Activated CD4-positive, CD25-positive, alpha-beta regulatory T cell treated with anti-CD3 and anti-CD28 coated beads, Interleukin-2, amount 50 U/mL, for 16 hours (primary cell): ENCODE measurements around the gene TOP3B.

Experiments used
- DNase-seq: peaks from one replicate; pipeline ENCODE4 v3.0.0-alpha.2; 2020; ENCODE audit warnings: low read depth, low spot score

The TOP3B gene

DNA sequence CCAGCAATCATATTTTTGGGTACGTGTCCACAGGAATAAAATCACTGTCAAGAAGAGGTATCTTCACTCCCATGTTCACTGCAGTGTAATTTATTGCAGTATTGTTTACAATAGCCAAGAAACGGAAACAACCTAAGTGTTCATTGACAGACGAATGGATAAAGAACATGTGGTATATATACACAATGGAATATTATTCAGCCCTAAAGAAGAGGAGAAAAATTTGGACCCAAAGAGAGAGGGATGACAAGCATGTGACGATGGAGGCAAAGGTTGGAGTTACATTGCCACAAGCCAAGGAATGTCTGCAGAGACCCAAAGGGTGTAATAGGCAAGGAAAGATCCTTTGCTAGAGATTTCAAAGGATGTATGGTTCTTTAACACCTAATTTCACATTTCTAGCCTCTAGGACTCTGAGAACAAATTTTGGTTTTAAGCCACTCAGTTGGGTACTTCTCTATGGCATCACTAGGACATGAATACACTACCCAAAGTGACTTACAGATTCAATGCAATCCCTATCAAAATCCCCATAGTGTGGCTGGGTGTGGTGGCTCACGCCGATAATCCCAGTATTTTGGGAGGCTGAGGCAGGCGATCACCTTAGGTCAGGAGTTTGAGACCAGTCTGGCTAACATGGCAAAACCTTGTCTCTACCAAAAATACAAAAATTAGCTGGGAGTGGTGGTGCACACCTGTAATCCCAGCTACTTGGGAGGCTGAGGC lies 31.1 kb upstream of the TOP3B start:
- no peak for DNase-seq

DNA sequence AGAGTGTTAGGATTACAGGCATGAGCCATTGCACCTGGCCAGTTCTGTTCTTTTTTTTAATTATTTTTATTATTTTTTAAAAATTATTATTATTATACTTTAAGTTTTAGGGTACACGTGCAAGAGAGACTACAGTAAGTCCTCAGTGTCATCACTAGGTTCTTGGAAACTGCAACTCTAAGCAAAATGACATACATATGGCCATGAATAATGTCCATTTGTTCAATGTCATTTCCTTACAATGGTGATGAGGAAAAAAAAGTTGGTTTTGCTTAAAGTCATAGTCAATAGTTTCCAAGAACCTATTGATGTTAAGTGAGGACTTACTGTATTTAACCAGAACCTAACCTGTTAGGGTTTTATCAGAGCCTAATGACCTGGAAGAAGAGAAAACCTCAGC lies 29.4 kb upstream of the TOP3B start:
- DNase-seq: no peak

DNA sequence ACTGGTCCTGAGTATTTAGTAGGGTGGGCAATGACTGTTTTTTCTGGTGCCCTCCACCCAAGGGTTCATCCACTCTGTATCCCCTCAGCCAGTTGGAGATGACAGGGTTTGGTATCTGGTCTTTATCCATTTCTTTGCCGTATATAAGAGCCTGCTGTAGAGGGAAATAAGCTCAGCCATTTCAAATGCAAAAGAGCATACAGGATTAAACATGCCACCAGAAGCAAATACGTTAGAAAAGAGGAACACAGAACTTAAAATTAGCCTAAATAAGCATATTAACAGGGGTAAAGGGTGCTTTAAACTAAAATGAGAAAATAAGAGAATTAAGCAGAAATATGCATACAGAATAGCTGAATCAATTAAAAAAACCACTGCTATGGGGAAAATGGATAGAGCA lies 27.8 kb upstream of the TOP3B start:
- DNase-seq: no peak

DNA sequence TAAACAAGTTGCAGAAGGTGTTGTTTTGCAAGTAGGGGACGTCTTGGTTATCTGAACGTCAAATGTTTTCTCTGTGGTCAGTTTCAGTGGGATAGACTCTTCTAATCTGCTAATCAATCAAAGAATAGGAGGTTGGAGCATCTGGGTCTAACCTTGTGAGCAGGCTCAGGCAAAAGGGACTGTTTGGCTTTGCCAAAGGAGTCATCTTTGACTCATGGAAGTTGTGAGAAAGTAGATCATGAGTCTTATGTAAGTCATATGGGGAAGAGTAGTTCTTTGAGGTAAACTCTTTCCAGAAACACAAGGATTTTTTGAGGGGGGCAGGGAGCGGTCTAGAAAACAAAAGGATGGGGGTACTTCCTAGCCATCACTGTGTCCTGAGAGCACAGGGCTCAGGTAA lies 27.1 kb upstream of the TOP3B start:
- no peak for DNase-seq

DNA sequence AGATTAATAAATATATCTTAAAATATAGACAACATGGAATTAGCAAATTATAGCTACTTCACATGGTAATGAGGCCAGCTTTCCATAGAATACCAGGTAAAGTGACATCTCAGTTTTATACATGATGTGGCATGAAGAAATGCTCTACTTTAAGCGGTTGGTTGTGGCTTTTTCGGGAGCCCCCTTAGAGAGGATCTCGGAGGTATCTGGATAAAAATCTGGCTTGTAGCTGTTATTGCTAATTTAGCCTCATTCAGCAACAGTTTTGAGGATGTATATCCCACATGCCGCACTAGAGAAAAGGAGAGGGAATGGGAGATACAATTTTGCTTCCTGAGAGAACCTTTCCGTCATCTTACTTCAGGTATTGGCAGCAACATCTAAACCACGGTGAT lies 24.0 kb upstream of the TOP3B start:
- DNase-seq: no peak

DNA sequence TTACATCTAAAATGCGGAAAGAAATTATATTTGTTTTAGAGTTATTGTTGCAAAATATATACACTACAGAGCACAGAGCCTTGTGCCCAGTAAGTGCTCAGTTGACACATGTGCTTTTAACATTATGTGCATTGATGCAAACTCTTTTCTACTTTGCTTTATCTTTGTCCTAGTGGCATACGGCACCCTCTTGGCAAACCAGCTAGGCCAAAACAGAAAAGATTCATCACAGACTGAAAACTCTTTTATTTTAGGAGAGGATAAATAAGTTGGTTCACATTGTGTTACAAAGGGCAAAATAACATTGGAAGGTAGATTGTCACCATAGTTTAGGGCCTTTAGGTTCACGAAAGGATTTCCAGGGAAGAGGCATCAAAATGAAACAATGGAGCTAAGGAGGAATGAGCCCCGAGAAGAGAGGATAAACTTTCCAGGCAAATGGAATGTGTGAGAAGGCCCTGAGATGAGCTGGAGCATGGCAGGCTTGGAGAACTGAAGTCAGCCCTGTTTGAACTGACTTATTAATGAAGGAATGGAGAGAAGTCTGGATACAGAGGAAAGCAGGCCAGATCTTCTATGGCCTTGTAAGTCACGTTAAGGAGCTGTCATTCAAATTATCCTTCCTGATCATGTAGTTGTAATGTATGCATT lies 23.5 kb upstream of the TOP3B start:
- DNase-seq: no peak

DNA sequence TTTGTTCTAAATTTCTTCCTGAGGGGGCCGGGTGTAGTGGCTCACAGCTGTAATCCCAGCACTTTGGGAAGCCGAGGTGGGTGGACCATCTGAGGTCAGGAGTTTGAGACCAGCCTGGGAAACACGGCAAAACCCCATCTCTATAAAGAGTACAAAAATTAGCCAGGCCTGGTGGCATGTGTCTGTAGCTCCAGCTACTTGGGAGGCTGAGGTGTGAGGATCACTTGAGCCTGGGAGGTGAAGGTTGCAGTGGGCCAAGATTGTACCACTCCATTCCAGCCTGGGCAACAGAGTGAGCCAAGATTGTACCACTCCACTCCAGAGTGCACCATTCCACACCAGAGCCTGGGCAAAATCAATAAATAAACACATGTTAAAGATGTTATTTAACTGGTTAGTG lies 20.6 kb upstream of the TOP3B start:
- no peak for DNase-seq

DNA sequence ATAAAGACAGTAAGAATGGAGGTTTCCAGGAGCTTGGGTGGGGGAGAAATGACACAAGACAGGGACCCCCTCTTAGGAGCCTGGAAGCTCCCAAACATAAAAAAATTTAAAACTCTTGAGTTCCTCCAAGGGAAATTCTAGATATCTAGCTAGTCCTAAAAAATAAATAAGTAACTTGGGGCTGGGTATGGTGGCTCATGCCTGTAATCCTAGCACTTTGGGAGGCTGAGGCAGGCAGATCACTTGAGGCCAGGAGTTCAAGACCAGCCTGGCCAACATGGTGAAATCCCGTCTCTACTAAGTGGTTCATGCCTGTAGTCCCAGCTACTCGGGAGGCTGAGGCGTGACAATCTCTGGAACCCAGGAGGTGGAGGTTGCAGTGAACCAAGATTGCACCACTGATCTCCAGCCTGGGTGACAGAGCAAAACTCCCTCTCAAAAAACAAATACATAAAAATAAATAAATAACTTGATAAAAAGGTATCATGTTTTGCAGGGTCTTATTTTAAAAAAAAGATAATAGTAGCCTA lies 20.0 kb upstream of the TOP3B start:
- no peak for DNase-seq

DNA sequence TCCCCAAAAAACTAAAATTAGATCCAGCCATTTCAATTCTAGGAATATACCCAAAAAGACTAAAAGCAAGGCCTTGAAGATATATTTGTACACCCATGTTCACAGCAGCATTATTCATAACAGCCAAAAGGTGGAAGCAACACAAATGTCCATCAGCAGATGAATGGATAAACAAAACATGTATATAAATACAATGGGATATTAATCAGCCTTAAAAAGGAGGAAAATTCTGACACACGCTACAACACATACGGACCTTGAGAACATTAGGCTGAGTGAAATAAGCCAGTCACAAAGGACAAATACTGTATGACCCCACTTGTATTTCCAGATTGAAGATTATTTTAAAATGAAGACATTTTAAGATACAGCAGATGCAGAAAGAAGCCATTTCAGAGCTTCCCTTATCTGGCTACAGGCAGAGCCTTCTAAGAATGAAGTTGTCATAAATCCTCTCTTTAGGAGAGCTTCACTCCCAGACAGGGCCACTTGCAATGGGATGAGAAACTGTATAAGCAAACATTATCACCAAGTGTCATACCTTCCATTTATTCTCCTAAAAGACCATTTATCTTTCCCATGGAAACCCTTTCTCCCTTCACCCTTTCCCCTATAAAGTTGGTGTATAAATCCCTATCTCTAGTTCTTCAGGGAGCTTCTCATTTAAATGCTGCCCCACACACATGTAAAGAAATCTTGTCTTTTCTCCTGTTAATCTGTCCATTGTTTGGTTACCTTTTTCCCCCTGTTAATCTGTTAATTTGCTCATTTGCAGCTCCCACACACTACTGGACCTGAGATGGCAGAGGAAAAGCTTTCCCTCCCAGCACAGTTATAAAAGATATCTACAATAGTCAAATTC lies 19.3 kb upstream of the TOP3B start:
- no peak for DNase-seq

DNA sequence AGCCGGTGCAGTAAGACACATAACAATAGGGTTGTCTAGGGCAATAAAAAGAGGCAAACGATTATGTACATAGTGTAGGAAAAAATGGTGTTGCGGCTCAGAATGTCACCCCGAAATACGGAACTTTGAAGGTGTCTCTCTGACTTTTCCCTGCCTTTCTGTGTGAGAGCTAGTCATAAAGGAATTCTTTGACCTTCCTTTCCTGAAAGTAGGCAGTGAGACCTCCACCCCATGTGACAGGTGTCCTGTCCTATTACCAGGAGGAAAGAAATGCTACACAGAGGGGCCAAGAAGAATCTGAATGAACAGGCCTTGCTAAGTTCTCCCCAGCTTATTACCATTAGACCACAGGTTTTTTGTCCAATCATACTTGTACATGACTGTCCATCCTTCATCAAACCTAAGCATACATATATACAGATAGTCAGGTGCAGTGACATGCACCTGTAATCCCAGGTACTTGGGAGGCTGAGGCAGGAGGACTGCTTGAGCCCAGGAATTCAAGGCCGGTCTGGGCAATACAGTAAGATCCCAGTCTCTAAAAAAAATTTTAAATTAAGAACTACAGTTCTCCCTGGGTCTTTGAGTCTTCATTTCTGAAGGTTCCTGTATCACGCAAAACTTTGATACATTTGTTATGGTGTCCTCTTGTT lies 16.1 kb upstream of the TOP3B start:
- DNase-seq: no peak

DNA sequence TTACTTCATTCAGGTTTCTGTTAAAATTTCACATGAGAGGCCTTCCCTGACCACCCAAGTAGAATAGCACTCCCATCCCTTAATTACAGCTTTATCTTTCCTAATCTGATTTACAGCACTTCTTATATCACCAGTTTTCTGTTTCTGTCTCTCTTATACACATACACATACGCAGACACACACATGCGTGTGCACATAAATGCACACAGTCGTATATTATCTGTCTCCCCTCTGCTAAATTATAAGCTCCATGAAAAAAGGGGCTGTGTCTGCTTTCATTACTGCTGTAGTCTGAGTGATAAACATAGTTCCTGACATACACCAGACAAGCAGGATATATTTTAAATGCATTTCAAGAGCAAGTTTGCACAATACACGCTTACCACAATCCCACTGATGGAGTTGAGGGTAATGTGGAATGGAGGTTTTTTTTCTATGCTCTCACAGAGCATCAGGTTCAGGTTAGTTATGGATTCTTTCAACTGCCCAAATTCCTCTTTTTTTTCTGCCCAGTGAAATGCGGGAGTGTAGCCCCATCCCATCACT lies 13.7 kb upstream of the TOP3B start:
- DNase-seq: no peak

DNA sequence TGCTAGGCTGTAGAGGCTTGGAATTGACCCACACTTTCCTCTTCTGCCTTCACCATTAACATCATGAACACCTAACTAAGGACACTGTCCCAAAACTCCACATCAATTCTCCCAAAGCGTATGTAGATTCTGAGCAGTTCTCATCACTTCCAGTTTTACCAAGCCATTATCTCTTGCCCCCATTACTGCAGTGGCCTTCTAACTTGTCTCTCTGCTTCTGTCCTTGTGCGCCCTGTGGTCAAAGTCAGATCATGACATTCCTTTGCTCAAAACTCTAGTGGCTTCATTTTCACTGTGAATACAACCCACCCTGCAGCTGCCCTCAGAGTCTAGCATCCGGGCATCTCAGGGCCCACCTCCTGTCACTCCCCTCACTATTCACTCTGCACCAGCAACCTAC lies 13.1 kb upstream of the TOP3B start:
- DNase-seq: no peak

DNA sequence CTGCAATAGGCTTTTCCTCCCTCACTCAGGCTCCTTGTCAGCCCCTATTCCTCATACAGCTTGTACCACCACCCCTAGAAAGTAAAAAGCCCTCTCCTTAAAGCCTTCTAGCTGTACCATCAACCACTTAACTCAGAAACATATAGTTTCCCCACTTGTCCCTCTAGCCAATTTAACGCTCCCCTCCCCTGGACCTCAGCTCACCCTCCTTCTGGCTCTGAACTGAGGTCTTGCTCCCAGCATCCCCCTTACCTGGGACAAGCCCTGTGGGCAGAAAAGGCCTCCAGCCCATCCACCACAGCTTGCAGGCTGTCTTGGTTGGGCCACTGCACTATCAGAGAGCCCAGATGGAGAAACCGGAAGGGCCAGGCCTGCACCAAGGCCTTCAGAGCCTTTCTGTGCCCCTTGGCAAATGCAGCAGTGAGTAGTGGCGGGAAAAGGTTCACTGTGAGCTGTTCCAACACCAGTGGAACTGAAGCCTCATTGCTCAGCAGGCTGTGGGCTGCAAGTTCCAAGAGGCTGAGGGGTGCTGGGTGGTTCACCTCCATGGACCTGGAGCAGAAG lies 12.4 kb upstream of the TOP3B start:
- no peak for DNase-seq

DNA sequence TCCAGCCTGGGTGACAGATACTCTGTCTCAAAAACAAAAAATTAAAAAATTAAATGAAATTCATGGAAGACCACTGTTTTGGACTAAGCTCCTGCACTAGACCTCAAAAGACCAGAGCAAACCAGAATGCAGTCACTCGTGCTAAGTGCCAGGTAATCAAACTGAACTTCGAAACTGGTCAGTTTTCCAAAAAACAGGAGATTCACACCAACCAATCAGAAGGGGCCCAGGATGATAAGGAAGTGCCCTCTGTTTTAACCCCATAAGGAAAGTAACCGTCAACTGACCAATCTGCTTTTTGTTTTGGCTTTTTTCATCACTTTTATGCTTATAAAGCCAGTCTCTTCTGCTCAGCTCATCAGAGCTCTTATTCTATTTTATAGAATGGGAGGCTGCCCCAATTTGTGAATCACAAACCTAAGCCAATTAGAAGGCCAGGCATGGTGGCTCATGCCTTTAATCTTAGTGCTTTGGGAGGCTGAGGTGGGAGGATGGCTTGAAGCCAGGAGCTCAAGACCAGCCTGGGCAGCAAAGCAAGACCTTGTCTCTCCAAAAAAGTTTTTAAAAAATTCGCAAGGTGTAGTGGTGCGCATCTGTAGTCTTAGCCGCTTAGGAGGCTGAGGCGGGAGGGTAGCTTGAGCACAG lies 10.1 kb upstream of the TOP3B start:
- DNase-seq: no peak

DNA sequence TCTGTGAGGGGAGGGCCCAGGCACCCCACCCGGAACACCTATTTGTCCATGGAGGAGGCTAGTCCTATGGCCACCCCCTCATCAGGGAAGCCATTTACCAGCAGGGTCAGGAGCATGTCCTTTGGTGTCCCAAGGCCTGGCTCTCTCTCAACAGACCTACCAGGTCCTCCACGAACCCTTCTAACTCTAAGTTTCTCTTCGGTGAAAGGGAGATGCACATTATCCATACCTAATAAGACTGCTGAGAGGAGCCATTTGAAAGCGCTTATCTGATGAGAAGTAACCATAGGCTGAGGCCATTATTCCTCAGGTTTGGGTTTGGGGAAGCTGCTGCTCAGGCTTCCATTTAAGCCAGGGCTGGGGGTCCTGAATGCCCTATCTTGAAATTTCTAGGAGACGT lies 9.2 kb upstream of the TOP3B start:
- DNase-seq: no peak

DNA sequence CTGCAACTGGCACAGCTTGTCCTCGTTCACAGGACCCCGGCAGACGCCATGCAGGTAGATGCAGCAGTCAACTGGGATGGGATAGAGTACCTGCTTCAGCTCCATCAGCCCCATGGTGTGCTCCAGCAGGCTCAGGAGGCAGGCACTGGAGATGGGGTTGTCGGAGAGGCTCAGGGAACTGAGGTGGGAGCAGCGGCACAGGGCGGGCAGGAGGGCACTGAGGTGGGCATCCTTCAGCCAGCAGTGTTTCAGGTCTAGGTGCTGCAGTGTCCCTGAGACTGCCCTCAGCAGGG lies 8.7 kb upstream of the TOP3B start:
- no peak for DNase-seq

DNA sequence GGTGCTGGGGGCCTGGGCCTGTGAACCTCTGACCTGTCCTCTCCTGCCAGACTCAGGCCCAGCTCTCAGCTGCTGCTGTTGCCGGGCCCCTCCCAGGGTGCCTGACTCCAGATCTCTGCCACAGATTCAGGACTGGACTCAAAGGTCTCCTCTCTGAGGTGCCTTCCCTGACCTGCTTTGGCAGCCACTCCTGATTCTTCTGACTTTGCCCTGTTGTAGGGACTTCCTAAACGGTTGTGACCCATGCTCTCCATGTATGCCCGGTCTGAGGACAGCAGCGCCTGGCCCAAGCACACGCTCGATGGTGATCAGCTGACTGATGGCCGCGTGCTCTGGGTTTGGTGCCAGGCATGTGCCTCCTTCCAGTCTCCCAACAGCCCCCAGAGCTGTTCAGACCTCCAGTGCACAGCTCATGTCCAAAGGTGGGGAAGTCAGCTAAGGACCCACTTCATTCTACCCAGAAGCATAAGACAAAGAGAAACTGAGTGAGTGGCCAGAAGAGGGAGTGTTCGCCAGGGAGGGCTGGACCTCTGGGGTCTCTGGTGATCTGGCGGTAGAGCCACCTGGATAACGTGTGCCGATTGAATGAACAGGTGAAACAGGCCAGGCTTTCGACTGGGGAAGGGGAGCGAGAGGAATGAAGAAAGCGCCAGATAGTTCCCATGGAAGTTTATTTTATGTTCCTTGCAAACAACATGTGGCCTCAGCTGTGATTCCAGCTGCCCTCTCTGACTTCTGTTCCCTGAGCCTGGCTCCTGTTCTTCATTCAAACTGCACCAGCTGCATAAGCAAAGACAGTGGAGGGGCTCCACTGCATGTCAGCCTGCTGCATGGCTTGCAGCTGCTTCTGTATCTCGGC lies 8.1 kb upstream of the TOP3B start:
- DNase-seq: no peak

DNA sequence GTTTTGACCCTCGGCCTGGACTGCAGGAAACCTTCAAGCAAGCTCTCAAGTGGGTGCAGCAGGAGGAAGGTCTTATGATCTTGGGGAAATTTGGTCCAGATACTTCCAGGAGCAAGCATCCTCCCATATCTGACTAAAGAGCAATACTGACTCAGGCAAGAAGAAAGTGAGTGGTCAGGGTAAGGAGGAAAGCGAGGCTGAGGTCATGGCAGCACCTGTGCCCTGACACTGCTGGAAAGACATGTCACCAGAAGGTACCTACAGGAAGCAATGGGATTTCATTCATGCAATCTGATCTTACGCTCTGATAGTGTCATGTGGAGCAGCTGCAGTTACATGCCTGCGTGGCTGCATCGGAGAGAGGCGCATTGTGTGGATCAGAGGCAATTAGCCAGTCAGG lies 6.5 kb upstream of the TOP3B start:
- DNase-seq: no peak

DNA sequence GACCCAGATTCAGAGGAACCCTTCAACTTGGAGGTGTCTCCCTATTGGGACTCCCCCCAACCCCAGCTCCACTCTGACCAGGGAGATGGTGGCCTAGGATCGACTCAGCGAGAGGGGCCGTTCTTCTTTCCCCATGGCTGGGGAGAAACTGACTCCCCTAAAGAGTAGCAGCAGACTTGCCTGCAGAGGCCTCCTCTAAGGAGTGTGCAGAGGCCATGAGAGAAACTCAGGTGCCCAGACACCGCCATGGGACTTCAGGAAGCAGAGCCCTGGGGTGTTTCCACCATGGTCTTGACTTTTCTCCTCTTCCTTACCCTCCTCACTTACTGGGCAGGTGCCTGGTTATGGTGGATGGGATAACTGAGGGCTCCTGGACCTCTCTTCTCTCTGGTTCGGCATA lies 2.6 kb upstream of the TOP3B start:
- DNase-seq: no peak

DNA sequence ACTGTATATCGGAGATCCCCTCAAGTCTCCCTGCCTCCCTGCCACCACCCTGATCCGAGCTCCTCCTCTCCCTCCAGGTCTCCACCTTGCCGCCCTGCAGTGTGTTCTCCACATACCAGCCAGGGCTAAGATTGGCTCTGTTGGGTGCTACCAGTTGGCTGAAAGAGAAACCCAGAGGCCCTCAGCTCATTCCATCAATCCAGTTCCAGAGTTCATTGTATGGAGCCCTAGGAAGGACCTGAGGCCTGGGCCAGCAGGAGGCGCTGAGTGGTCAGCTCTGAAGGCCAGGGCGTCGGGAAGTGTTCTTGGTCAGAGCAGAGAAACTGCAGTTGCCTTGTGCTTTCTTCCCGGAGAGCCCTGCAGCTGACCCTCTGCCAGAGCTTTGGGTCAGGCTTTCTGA lies 2.2 kb upstream of the TOP3B start:
- no peak for DNase-seq
